NCI-H2171 (cell line): ENCODE data around the gene WNT4.

ENCODE experiments used
- DNase-seq: peaks from one replicate; lab custom pipeline; 2025; lab: John Stamatoyannopoulos, UW

Gene WNT4

GRCh38 chr1:22129501-22130117 lies 13.3 kb downstream of the WNT4 start:
- DNase-seq, result no peak

- DNase-seq, result no peak
Measured at GRCh38 chr1:22128392-22128791, 14.5 kb downstream of the WNT4 start.

- no peak for DNase-seq
Measured at GRCh38 chr1:22127731-22128130, 15.2 kb downstream of the WNT4 start.

GRCh38 chr1:22127248-22127647 lies 15.6 kb downstream of the WNT4 start:
- no peak for DNase-seq

GRCh38 chr1:22126531-22126930 lies 16.4 kb downstream of the WNT4 start:
- DNase-seq, result no peak

GRCh38 chr1:22124592-22125229 lies 18.2 kb downstream of the WNT4 start:
- no peak for DNase-seq

- DNase-seq, result no peak
Measured at GRCh38 chr1:22123901-22124404, 18.9 kb downstream of the WNT4 start.

GRCh38 chr1:22123071-22123390 lies 19.9 kb downstream of the WNT4 start:
- DNase-seq, result no peak

- no peak for DNase-seq
Measured at GRCh38 chr1:22122273-22123070, 20.4 kb downstream of the WNT4 start.

GRCh38 chr1:22121421-22121911 lies 21.4 kb downstream of the WNT4 start:
- DNase-seq, result peak; percentile 76

- DNase-seq, result no peak
Measured at GRCh38 chr1:22120469-22120790, 22.5 kb downstream of the WNT4 start.

- DNase-seq, result no peak
Measured at GRCh38 chr1:22119626-22120468, 23.1 kb downstream of the WNT4 start.

- DNase-seq, result no peak
Measured at GRCh38 chr1:22118291-22118992, 24.5 kb downstream of the WNT4 start.

GRCh38 chr1:22117851-22118250 lies 25.0 kb downstream of the WNT4 start:
- DNase-seq, result no peak

- no peak for DNase-seq
Measured at GRCh38 chr1:22117238-22117637, 25.7 kb downstream of the WNT4 start.

- no peak for DNase-seq
Measured at GRCh38 chr1:22115286-22115685, 27.6 kb downstream of the WNT4 start.

- DNase-seq, result no peak
Measured at GRCh38 chr1:22114083-22115012, 28.5 kb downstream of the WNT4 start.

GRCh38 chr1:22112554-22112953 lies 30.3 kb downstream of the WNT4 start:
- no peak for DNase-seq

- no peak for DNase-seq
Measured at GRCh38 chr1:22111620-22112019, 31.3 kb downstream of the WNT4 start.

GRCh38 chr1:22111115-22111514 lies 31.8 kb downstream of the WNT4 start:
- no peak for DNase-seq
